Endothelial cell of umbilical vein (primary cell): ENCODE measurements around the gene BMERB1. TPM values are rescaled to one million over a fixed set of nuclear protein-coding genes. Genes with fewer than 3 reads are reported as not detected.

ENCODE experiments used
- BruUV-seq: library from RNA; stranded (reverse); fragments of 400-500 nt; replicated peaks from 2 replicates; lab custom pipeline; 2021; lab: Mats Ljungman, UMichigan
- CTCF ChIA-PET: fragments of 300-600, 350-600 bp; sonication (Branson Sonifier 250); formaldehyde crosslinking; loops from one replicate; lab custom pipeline; 2021; ENCODE audit warnings: antibody characterized with exemption, inconsistent platforms; lab: Charles Lee
- POLR2A ChIA-PET: fragments of 300-600, 350-600 bp; sonication (Branson Sonifier 250); formaldehyde crosslinking; loops from one replicate; lab custom pipeline; 2021; ENCODE audit warnings: antibody characterized with exemption, inconsistent platforms; lab: Charles Lee
- DNase-seq: peaks from one replicate; pipeline ENCODE4 v3.0.0-alpha.2; 2011; ENCODE audit warnings: low read depth, low spot score
- FAIRE-seq: peaks from 2 replicates; lab custom pipeline; 2011; peaks lifted over from hg19 to GRCh38; lab: Jason Lieb, UNC
- H2AFZ ChIP-seq: 2 replicates; pipeline ENCODE4 v1.6.0; 2012; ENCODE audit warnings: low read depth, low read length, control low read depth, inconsistent platforms
- H3K27ac ChIP-seq: 2 replicates; pipeline ENCODE4 v1.5.1; 2011; ENCODE audit warnings: low read depth, mild to moderate bottlenecking, control low read depth, low read length, moderate library complexity; ENCODE audit not compliant: insufficient read depth
- H3K27me3 ChIP-seq, 2 experiments: 2 replicates each; pipeline versions ENCODE4 v1.6.0 to v1.6.1; 2011; ENCODE audit warnings: low read length in 2 of 2, mixed read lengths in 1 of 2; ENCODE audit not compliant: control insufficient read depth in 2 of 2, insufficient read depth in 2 of 2
- H3K36me3 ChIP-seq, 2 experiments: 2 replicates in 1 of 2; 3 replicates in 1 of 2; pipeline ENCODE4 v1.5.1; 2011; ENCODE audit warnings: low read length in 2 of 2, mild to moderate bottlenecking in 1 of 2, moderate library complexity in 1 of 2; ENCODE audit not compliant: control insufficient read depth in 2 of 2, insufficient read depth in 2 of 2; ENCODE audit errors: extremely low read depth in 1 of 2
- H3K4me1 ChIP-seq: 3 replicates; pipeline ENCODE4 v1.5.1; 2011; ENCODE audit warnings: mild to moderate bottlenecking, low read length; ENCODE audit not compliant: control insufficient read depth, insufficient read depth; ENCODE audit errors: extremely low read depth
- H3K4me2 ChIP-seq: 2 replicates; pipeline ENCODE4 v1.6.1; 2011; ENCODE audit warnings: low read length, control low read depth, mixed read lengths; ENCODE audit not compliant: insufficient read depth
- H3K4me3 ChIP-seq, 3 experiments: fragments of 200-600 bp in 1 of 3; sonication (generic), shearing (Covaris generic) in 1 of 3; replicated peaks in 1 of 3; 2 replicates each; pipeline ENCODE4 v1.5.1; 2011 to 2016; ENCODE audit warnings: control low read depth in 3 of 3, low read length in 3 of 3, mild to moderate bottlenecking in 2 of 3, inconsistent platforms in 1 of 3, low read depth in 1 of 3, moderate library complexity in 1 of 3; ENCODE audit not compliant: insufficient read depth in 1 of 3
- H3K79me2 ChIP-seq: 2 replicates; pipeline ENCODE4 v1.6.0; 2012; ENCODE audit warnings: low read length, inconsistent platforms; ENCODE audit not compliant: control insufficient read depth, insufficient read depth
- H3K9ac ChIP-seq: replicated peaks from 2 replicates; pipeline ENCODE3; 2011; ENCODE audit warnings: low read length, control low read depth; ENCODE audit not compliant: insufficient read depth; ENCODE audit errors: extremely low read depth
- H3K9me1 ChIP-seq: replicated peaks from 3 replicates; pipeline ENCODE4 v1.6.0; 2011; ENCODE audit warnings: mild to moderate bottlenecking, low read length; ENCODE audit not compliant: control insufficient read depth, insufficient read depth; ENCODE audit errors: extremely low read depth
- H3K9me3 ChIP-seq: replicated peaks from 2 replicates; pipeline ENCODE4 v1.5.1; 2012; ENCODE audit warnings: low read length, inconsistent platforms; ENCODE audit not compliant: control insufficient read depth, insufficient read depth
- H4K20me1 ChIP-seq: replicated peaks from 2 replicates; pipeline ENCODE3; 2011; ENCODE audit warnings: mild to moderate bottlenecking, low read length; ENCODE audit not compliant: control insufficient read depth, insufficient read depth; ENCODE audit errors: extremely low read depth
- CTCF ChIP-seq, 2 donors: IDR thresholded peaks; 1 replicate in 1 of 2; 2 replicates in 1 of 2; pipeline ENCODE4 v1.5.1; 2011; ENCODE audit warnings: low read length in 2 of 2, mild to moderate bottlenecking in 2 of 2, moderate library complexity in 2 of 2, control low read depth in 1 of 2, inconsistent platforms in 1 of 2, low read depth in 1 of 2; ENCODE audit not compliant: insufficient read depth in 1 of 2; ENCODE audit errors: extremely low read depth in 1 of 2
- EZH2 ChIP-seq: IDR thresholded peaks from 2 replicates; pipeline ENCODE4 v1.6.1; 2012; ENCODE audit warnings: borderline replicate concordance, low read depth, mild to moderate bottlenecking, moderate library complexity, low read length, inconsistent platforms; ENCODE audit not compliant: severe bottlenecking
- FOS ChIP-seq: IDR thresholded peaks from 2 replicates; pipeline ENCODE4 v1.6.1; 2011; ENCODE audit warnings: mild to moderate bottlenecking, low read length, moderate library complexity, borderline replicate concordance; ENCODE audit not compliant: insufficient read depth
- GATA2 ChIP-seq: IDR thresholded peaks from 2 replicates; pipeline ENCODE4 v1.7.0; 2011; ENCODE audit warnings: low read depth, mild to moderate bottlenecking, moderate library complexity, mixed read lengths, low read length; ENCODE audit not compliant: insufficient read length, insufficient read depth
- JUN ChIP-seq: IDR thresholded peaks from 2 replicates; pipeline ENCODE4 v1.6.1; 2011; ENCODE audit warnings: borderline replicate concordance, low read depth; ENCODE audit not compliant: insufficient read length, insufficient read depth
- MYC ChIP-seq: IDR thresholded peaks from one replicate; pipeline ENCODE4 v1.6.1; 2011; ENCODE audit warnings: mild to moderate bottlenecking, low read depth, low read length
- POLR2A ChIP-seq: IDR thresholded peaks from 2 replicates; pipeline ENCODE4 v1.6.1; 2012; ENCODE audit warnings: low read depth, mild to moderate bottlenecking, control low read depth, low read length
- POLR2AphosphoS5 ChIP-seq: IDR thresholded peaks from 2 replicates; pipeline ENCODE4 v1.6.1; 2012; ENCODE audit warnings: low read depth, mild to moderate bottlenecking, control low read depth, low read length, moderate library complexity; ENCODE audit not compliant: insufficient read depth
- dilution Hi-C: fragments of 300-500 bp; cut with MboI; formaldehyde crosslinking; loops from one replicate; pipeline ENCODE4 v1.15.0; 2019; ENCODE audit warnings: low sequenced_read_pairs; ENCODE audit not compliant: extremely low pct_ligation_motif_present
- intact Hi-C: fragments of 100-400 bp; cut with micrococcal nuclease; formaldehyde crosslinking; loops from one replicate; pipeline ENCODE4 v1.10.0; 2022
- polyA plus RNA-seq, 4 experiments: library from polyadenylated mRNA; depleted of rRNA in 3 of 4; stranded (reverse) in 3 of 4; unstranded in 1 of 4; fragments of >200 nt; gene quantifications; 2 replicates each; pipeline versions ENCODE4 v1.2.1 to v1.2.3, GENCODE V29; 2011 to 2012; ENCODE audit warnings: missing spikeins in 1 of 4
- total RNA-seq: library from RNA; stranded (reverse); gene quantifications from 2 replicates; pipeline ENCODE4 v1.2.3, GENCODE V29; 2021
- TF ChIP-seq, protein P1 (sequence below): IDR thresholded peaks from 2 replicates; pipeline ENCODE4 v1.6.1; 2011; ENCODE audit not compliant: insufficient read depth, insufficient read length

BMERB1 gene
- total and polyA plus RNA-seq, 2 donors (not counting 3 experiments of a cell fraction or from before 2014, with no cell fraction given): 14.1 to 17.4 TPM

DNA sequence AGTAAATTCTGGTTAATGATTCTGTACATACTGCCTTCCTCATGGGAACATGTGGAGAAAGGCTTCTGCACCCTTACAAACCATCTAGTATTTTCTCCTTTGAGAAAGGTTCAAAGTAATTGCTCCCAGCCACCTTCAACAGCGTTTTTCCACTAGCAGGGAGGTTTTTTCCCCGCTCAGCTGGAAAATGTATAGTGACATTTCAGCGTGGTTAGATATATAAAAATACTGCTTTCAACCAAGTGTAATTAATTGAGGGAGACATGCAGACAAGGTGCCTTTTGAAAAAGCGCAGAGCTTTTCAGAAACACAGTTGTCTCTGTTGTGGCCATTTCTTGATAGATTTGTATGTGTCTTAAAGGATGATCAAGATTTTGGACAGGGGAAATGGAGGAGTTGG lies 5.1 kb downstream of the BMERB1 start:
- dilution Hi-C loops (no loop called here), intact Hi-C loops (loop anchor here (5.0 kb wide), 1 partner anchor 43 kb away; no protein-coding TSS in a partner anchor)
- Histone ChIP-seq H3K4me3 (no peak overlapping the region), H4K20me1 (no peaks in the 10 kb centered on the region), H3K27me3 (no peaks in the 10 kb centered on the region), H3K36me3 (no peaks in the 10 kb centered on the region), H3K4me2 (no peak overlapping the region), H3K9me3 (no peaks in the 10 kb centered on the region), H3K9me1 (no peaks in the 10 kb centered on the region), H3K79me2 (peaks cover 2% of the 10 kb centered on the region), H3K9ac (no peak overlapping the region), H3K4me1 (peaks cover 13% of the 10 kb centered on the region), H2AFZ (no peak overlapping the region), H3K27ac (no peak overlapping the region)
- CTCF ChIA-PET: interaction anchor here (1.2 to 2.2 kb wide), 2 partner anchors 12 kb away, joined by 4 to 8 read pairs; no protein-coding TSS in a partner anchor
- TF ChIP-seq, protein P1, sequence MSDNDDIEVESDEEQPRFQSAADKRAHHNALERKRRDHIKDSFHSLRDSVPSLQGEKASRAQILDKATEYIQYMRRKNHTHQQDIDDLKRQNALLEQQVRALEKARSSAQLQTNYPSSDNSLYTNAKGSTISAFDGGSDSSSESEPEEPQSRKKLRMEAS: no peak
- TF ChIP-seq JUN (no peak), GATA2 (no peak), POLR2AphosphoS5 (no peak), CTCF (IDR thresholded peaks at IDR 0.05; ENCODE audit: extremely low read depth in 1 of 2, insufficient read depth in 1 of 2, low read depth in 1 of 2, low read length in 2 of 2) (no peak), POLR2A (no peak), MYC (no peak), EZH2 (no peak), FOS (no peak)
- no peak for DNase-seq
- no TSS peak for BruUV-seq
- no peak for FAIRE-seq
- POLR2A ChIA-PET: no interaction called here
